PC-9 (cell line): Measurements from ENCODE around the gene RAB11FIP4.

ENCODE experiments used
- CTCF ChIP-seq: fragments of 200-600 bp; sonication (generic); conservative IDR thresholded peaks from 2 replicates; pipeline ENCODE4 v1.6.1; 2017; ENCODE audit warnings: mixed run types, antibody characterized with exemption, mild to moderate bottlenecking, moderate library complexity
- EZH2 ChIP-seq: fragments of 200-600 bp; sonication (generic); IDR thresholded peaks from 2 replicates; pipeline ENCODE4 v1.8.0; 2017; ENCODE audit warnings: antibody characterized with exemption, low read depth

- TF ChIP-seq CTCF (no peak), EZH2 (no peak)
Measured at GRCh38 chr17:31574458-31574857, 183.0 kb downstream of the RAB11FIP4 start.
